ENCODE data around the gene KAT7.
"Not testable (repeated sequence)": the region's sequence is repeated elsewhere in the genome, so short reads cannot be mapped to it uniquely, and the experiment has no call there.

Gene KAT7

GRCh38 chr17:49788478-49789242 is at the start of gene KAT7:
TSS of gene KAT7 (plus strand) at chr17:49788681. CDS start at chr17:49788835, 154 bp downstream.
- DNase-seq (ENCODE audit: low spot score): peak; percentile 78

- DNase-seq (ENCODE audit: low spot score): no peak
Measured at GRCh38 chr17:49739641-49740271, 48.7 kb upstream of the KAT7 start.

GRCh38 chr17:49741009-49741691 is 47.3 kb upstream of the KAT7 start:
- no peak for DNase-seq (ENCODE audit: low spot score)

GRCh38 chr17:49741692-49742076 is 46.8 kb upstream of the KAT7 start:
- no peak for DNase-seq (ENCODE audit: low spot score)

GRCh38 chr17:49742166-49742638 is 46.3 kb upstream of the KAT7 start:
- DNase-seq (ENCODE audit: low spot score): no peak

GRCh38 chr17:49745175-49746139 is 43.0 kb upstream of the KAT7 start:
- no peak for DNase-seq (ENCODE audit: low spot score)

- no peak for DNase-seq (ENCODE audit: low spot score)
Measured at GRCh38 chr17:49746791-49747490, 41.5 kb upstream of the KAT7 start.

- no peak for DNase-seq (ENCODE audit: low spot score)
Measured at GRCh38 chr17:49747632-49748031, 40.8 kb upstream of the KAT7 start.

- DNase-seq (ENCODE audit: low spot score): no peak
Measured at GRCh38 chr17:49748223-49748622, 40.3 kb upstream of the KAT7 start.

GRCh38 chr17:49748791-49749190 is 39.7 kb upstream of the KAT7 start:
- DNase-seq (ENCODE audit: low spot score): no peak

GRCh38 chr17:49749730-49750129 is 38.8 kb upstream of the KAT7 start:
- DNase-seq (ENCODE audit: low spot score): no peak

- DNase-seq (ENCODE audit: low spot score): no peak
Measured at GRCh38 chr17:49752508-49752907, 36.0 kb upstream of the KAT7 start.

GRCh38 chr17:49753959-49754391 is 34.5 kb upstream of the KAT7 start:
- DNase-seq (ENCODE audit: low spot score): no peak

- DNase-seq (ENCODE audit: low spot score): no peak
Measured at GRCh38 chr17:49755663-49756283, 32.7 kb upstream of the KAT7 start.

- no peak for DNase-seq (ENCODE audit: low spot score)
Measured at GRCh38 chr17:49756323-49757150, 31.9 kb upstream of the KAT7 start.

GRCh38 chr17:49757151-49757777 is 31.2 kb upstream of the KAT7 start:
- no peak for DNase-seq (ENCODE audit: low spot score)

GRCh38 chr17:49758464-49759010 is 29.9 kb upstream of the KAT7 start:
- not testable (repeated sequence) for DNase-seq (ENCODE audit: low spot score)

GRCh38 chr17:49759203-49759602 is 29.3 kb upstream of the KAT7 start:
- no peak for DNase-seq (ENCODE audit: low spot score)

GRCh38 chr17:49760296-49760695 is 28.2 kb upstream of the KAT7 start:
- no peak for DNase-seq (ENCODE audit: low spot score)
